IMR-90 (cell line): ENCODE measurements around the gene THAP10. TPM values are rescaled to one million over a fixed set of nuclear protein-coding genes. Genes with fewer than 3 reads are reported as not detected.

ENCODE experiments used
- ATAC-seq: fragments of 200-7000 bp; cut with Tn5 transposase; 2 replicates; pipeline ENCODE4 v1.9.1; 2020; ENCODE audit warnings: low read depth, mild to moderate bottlenecking, moderate library complexity
- BruUV-seq: library from RNA; stranded (reverse); fragments of 400-500 nt; replicated peaks from 2 replicates; lab custom pipeline; 2021; lab: Mats Ljungman, UMichigan
- CTCF ChIA-PET: fragments of 300-600 bp; formaldehyde crosslinking; extraction: SDS; loops from one replicate; lab custom pipeline; 2021; ENCODE audit warnings: antibody characterized with exemption; lab: Yijun Ruan, JAX
- POLR2A ChIA-PET: fragments of 300-600 bp; sonication (Branson Sonifier 250); formaldehyde crosslinking; loops from one replicate; lab custom pipeline; 2022; ENCODE audit warnings: antibody characterized with exemption; ENCODE audit not compliant: unreplicated experiment; lab: Charles Lee
- DNase-seq: peaks from one replicate; pipeline ENCODE4 v3.0.0; 2013
- H2AFZ ChIP-seq: replicated peaks from 2 replicates; pipeline ENCODE3; 2013; ENCODE audit warnings: low read length, mild to moderate bottlenecking; ENCODE audit not compliant: poor library complexity
- H2AK5ac ChIP-seq: 2 replicates; pipeline ENCODE4 v1.6.1; 2013; ENCODE audit warnings: low read depth, low read length, inconsistent platforms
- H2AK9ac ChIP-seq: replicated peaks from 2 replicates; pipeline ENCODE3; 2013; ENCODE audit warnings: mild to moderate bottlenecking, low read depth, low read length, moderate library complexity; ENCODE audit not compliant: poor library complexity
- H2BK120ac ChIP-seq: 2 replicates; pipeline ENCODE4 v1.6.1; 2013; ENCODE audit warnings: low read depth, low read length, inconsistent platforms
- H2BK15ac ChIP-seq: 3 replicates; pipeline ENCODE4 v1.6.1; 2013; ENCODE audit warnings: low read depth, low read length, inconsistent platforms
- H2BK20ac ChIP-seq: 2 replicates; pipeline ENCODE4 v1.6.1; 2013; ENCODE audit warnings: low read depth, mild to moderate bottlenecking, inconsistent platforms, low read length, moderate library complexity
- H2BK5ac ChIP-seq: 2 replicates; pipeline ENCODE4 v1.6.1; 2013; ENCODE audit warnings: mild to moderate bottlenecking, low read depth, low read length, inconsistent platforms; ENCODE audit not compliant: poor library complexity, severe bottlenecking
- H3K14ac ChIP-seq: replicated peaks from 2 replicates; pipeline ENCODE4 v1.6.1; 2013; ENCODE audit warnings: low read depth, low read length, inconsistent platforms
- H3K18ac ChIP-seq: 2 replicates; pipeline ENCODE4 v1.6.1; 2013; ENCODE audit warnings: low read depth, low read length, control low read depth
- H3K23ac ChIP-seq: 2 replicates; pipeline ENCODE4 v1.6.1; 2013; ENCODE audit warnings: low read depth, low read length, inconsistent platforms
- H3K27ac ChIP-seq: 2 replicates; pipeline ENCODE4 v1.5.1; 2013; ENCODE audit warnings: mild to moderate bottlenecking, control low read depth, low read length; ENCODE audit not compliant: insufficient read depth
- H3K27me3 ChIP-seq: 2 replicates; pipeline ENCODE4 v1.6.1; 2013; ENCODE audit warnings: low read length; ENCODE audit not compliant: control insufficient read depth, insufficient read depth
- H3K36me3 ChIP-seq: 2 replicates; pipeline ENCODE4 v1.6.1; 2013; ENCODE audit warnings: low read length, mixed read lengths; ENCODE audit not compliant: control insufficient read depth, insufficient read depth
- H3K4ac ChIP-seq: 2 replicates; pipeline ENCODE4 v1.6.1; 2013; ENCODE audit warnings: low read depth, low read length, inconsistent platforms
- H3K4me1 ChIP-seq: 2 replicates; pipeline ENCODE4 v1.6.1; 2013; ENCODE audit warnings: low read length, mixed read lengths; ENCODE audit not compliant: control insufficient read depth, insufficient read depth
- H3K4me2 ChIP-seq: 2 replicates; pipeline ENCODE4 v1.6.1; 2013; ENCODE audit warnings: low read depth, mild to moderate bottlenecking, control low read depth, low read length, moderate library complexity
- H3K4me3 ChIP-seq: 2 replicates; pipeline ENCODE4 v1.5.1; 2013; ENCODE audit warnings: low read depth, mild to moderate bottlenecking, control low read depth, low read length, moderate library complexity; ENCODE audit not compliant: insufficient read depth
- H3K56ac ChIP-seq: 2 replicates; pipeline ENCODE4 v1.6.1; 2013; ENCODE audit warnings: low read length, inconsistent platforms; ENCODE audit not compliant: insufficient read depth; ENCODE audit errors: extremely low read depth
- H3K79me1 ChIP-seq, 2 experiments: 2 replicates each; pipeline ENCODE4 v1.6.1; 2013; ENCODE audit warnings: low read length in 2 of 2, inconsistent platforms in 1 of 2, low read depth in 1 of 2
- H3K9ac ChIP-seq: 2 replicates; pipeline ENCODE4 v1.6.1; 2013; ENCODE audit warnings: low read depth, low read length, control low read depth
- H3K9me1 ChIP-seq: 2 replicates; pipeline ENCODE4 v1.6.1; 2013; ENCODE audit warnings: low read length, inconsistent platforms; ENCODE audit not compliant: insufficient read depth
- H3K9me3 ChIP-seq: 2 replicates; pipeline ENCODE4 v1.6.1; 2013; ENCODE audit warnings: low read length; ENCODE audit not compliant: control insufficient read depth, insufficient read depth
- H4K20me1 ChIP-seq: 2 replicates; pipeline ENCODE4 v1.6.1; 2013; ENCODE audit warnings: low read length, inconsistent platforms; ENCODE audit not compliant: insufficient read depth
- H4K5ac ChIP-seq: 2 replicates; pipeline ENCODE4 v1.6.1; 2013; ENCODE audit warnings: mild to moderate bottlenecking, low read depth, low read length, control low read depth
- H4K8ac ChIP-seq, 2 experiments: 2 replicates each; pipeline ENCODE4 v1.6.1; 2013; ENCODE audit warnings: low read depth in 2 of 2, low read length in 2 of 2, control low read depth in 1 of 2, inconsistent platforms in 1 of 2
- H4K91ac ChIP-seq: 2 replicates; pipeline ENCODE4 v1.6.1; 2013; ENCODE audit warnings: low read depth, low read length, inconsistent platforms; ENCODE audit not compliant: insufficient read depth
- CEBPB ChIP-seq: IDR thresholded peaks from 2 replicates; pipeline ENCODE4 v1.6.1; 2012; ENCODE audit warnings: low read depth, low read length, improper control_type of control experiment
- CHD1 ChIP-seq: IDR thresholded peaks from 2 replicates; pipeline ENCODE4 v1.6.1; 2012; ENCODE audit warnings: low read depth, low read length, improper control_type of control experiment
- MAZ ChIP-seq: IDR thresholded peaks from 2 replicates; pipeline ENCODE4 v1.6.1; 2012; ENCODE audit warnings: low read depth, mild to moderate bottlenecking, low read length, improper control_type of control experiment, moderate library complexity, borderline replicate concordance
- NFE2L2 ChIP-seq: fragments of 150-350 bp; IDR thresholded peaks from 2 replicates; pipeline ENCODE4 v1.6.1; 2016; ENCODE audit warnings: low read depth, mild to moderate bottlenecking, low read length
- POLR2A ChIP-seq: IDR thresholded peaks from 2 replicates; pipeline ENCODE4 v1.6.1; 2012; ENCODE audit warnings: mild to moderate bottlenecking, low read depth, low read length
- RCOR1 ChIP-seq: IDR thresholded peaks from 2 replicates; pipeline ENCODE4 v1.6.1; 2012; ENCODE audit warnings: mild to moderate bottlenecking, low read length, improper control_type of control experiment; ENCODE audit not compliant: insufficient replicate concordance
- SMC3 ChIP-seq: fragments of 150-350 bp; IDR thresholded peaks from 2 replicates; pipeline ENCODE4 v1.6.1; 2016; ENCODE audit warnings: low read depth, mild to moderate bottlenecking, antibody characterized with exemption, low read length, moderate library complexity
- dilution Hi-C: fragments of 300-500 bp; cut with HindIII; formaldehyde crosslinking; loops from one replicate; pipeline ENCODE4 v1.14.3; 2018; ENCODE audit warnings: low sequenced_read_pairs; ENCODE audit not compliant: unreplicated experiment
- in situ Hi-C: fragments of 300-500 bp; cut with MboI; formaldehyde crosslinking; loops from 3 replicates; pipeline ENCODE4 v1.14.3; 2019; ENCODE audit warnings: low sequenced_read_pairs, inconsistent platforms, mixed read lengths
- intact Hi-C: fragments of 100-400 bp; cut with micrococcal nuclease; formaldehyde crosslinking; loops from 2 replicates; pipeline ENCODE4 v1.10.0; 2022
- polyA plus RNA-seq, 3 experiments: library from polyadenylated mRNA; depleted of rRNA; stranded (reverse); fragments of >200 nt; gene quantifications; 2 replicates each; pipeline ENCODE4 v1.2.3, GENCODE V29; 2012; ENCODE audit warnings: low replicate concordance in 1 of 3
- total RNA-seq: library from RNA; depleted of rRNA; stranded (reverse); fragments of >200 nt; gene quantifications from 2 replicates; pipeline ENCODE4 v1.2.3, GENCODE V29; 2012
- TF ChIP-seq, protein P1 (sequence below): fragments of 150-350 bp; IDR thresholded peaks from 2 replicates; pipeline ENCODE4 v1.6.1; 2017; ENCODE audit warnings: mild to moderate bottlenecking, antibody characterized with exemption, low read length, low read depth
- TF ChIP-seq, protein P2 (sequence below): conservative IDR thresholded peaks from 2 replicates; pipeline ENCODE4 v1.5.1; 2012; ENCODE audit warnings: mild to moderate bottlenecking, low read depth, low read length, improper control_type of control experiment

THAP10 gene
- total and polyA plus RNA-seq, 2 of the 4 experiments (the other 2 are of a cell fraction): 2.3 to 2.8 TPM

DNA sequence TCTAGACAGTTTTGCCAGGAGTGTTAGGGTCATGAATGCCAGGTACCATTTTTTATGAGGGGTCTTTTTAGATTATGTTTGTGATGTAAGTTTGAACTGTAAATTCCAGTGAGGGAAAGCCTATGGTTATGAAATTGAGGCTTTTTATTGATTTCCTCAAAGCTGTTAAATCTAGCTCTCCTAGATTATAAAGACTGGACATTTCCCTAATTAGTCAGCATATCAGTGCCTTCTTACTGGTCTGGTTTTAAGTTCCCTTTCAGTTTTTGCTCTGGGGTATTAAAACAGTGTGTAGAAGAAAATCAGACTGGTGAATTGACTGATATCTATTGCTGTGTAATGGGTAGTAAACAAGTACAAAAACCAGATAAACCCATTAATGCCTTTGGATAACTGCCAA is 39.6 kb upstream of the THAP10 start:
- no peak for TF ChIP-seq SMC3
- TF ChIP-seq, protein P1, sequence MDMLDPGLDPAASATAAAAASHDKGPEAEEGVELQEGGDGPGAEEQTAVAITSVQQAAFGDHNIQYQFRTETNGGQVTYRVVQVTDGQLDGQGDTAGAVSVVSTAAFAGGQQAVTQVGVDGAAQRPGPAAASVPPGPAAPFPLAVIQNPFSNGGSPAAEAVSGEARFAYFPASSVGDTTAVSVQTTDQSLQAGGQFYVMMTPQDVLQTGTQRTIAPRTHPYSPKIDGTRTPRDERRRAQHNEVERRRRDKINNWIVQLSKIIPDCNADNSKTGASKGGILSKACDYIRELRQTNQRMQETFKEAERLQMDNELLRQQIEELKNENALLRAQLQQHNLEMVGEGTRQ: no peak
- no peak for TF ChIP-seq CHD1
- TF ChIP-seq NFE2L2: no peak
- no peak for TF ChIP-seq MAZ
- no peak for TF ChIP-seq CEBPB
- TF ChIP-seq POLR2A: no peak
- TF ChIP-seq, protein P2, sequence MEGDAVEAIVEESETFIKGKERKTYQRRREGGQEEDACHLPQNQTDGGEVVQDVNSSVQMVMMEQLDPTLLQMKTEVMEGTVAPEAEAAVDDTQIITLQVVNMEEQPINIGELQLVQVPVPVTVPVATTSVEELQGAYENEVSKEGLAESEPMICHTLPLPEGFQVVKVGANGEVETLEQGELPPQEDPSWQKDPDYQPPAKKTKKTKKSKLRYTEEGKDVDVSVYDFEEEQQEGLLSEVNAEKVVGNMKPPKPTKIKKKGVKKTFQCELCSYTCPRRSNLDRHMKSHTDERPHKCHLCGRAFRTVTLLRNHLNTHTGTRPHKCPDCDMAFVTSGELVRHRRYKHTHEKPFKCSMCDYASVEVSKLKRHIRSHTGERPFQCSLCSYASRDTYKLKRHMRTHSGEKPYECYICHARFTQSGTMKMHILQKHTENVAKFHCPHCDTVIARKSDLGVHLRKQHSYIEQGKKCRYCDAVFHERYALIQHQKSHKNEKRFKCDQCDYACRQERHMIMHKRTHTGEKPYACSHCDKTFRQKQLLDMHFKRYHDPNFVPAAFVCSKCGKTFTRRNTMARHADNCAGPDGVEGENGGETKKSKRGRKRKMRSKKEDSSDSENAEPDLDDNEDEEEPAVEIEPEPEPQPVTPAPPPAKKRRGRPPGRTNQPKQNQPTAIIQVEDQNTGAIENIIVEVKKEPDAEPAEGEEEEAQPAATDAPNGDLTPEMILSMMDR: no peak
- TF ChIP-seq RCOR1: no peak
- Histone ChIP-seq H4K8ac (no peak overlapping the region), H4K5ac (no peak overlapping the region), H3K23ac (no peak overlapping the region), H2BK15ac (no peak overlapping the region), H2AK9ac (no peak overlapping the region), H4K91ac (no peak overlapping the region), H3K9me3 (no peaks in the 10 kb centered on the region), H3K27me3 (no peaks in the 10 kb centered on the region), H2BK20ac (no peak overlapping the region), H3K4me3 (no peak overlapping the region), H3K4ac (no peak overlapping the region), H3K4me2 (no peak overlapping the region), H3K36me3 (no peaks in the 10 kb centered on the region), H2AFZ (no peak overlapping the region), H3K9ac (no peak overlapping the region), H3K14ac (no peak overlapping the region), H3K27ac (no peak overlapping the region), H2AK5ac (no peak overlapping the region), H3K9me1 (no peaks in the 10 kb centered on the region), H2BK5ac (no peak overlapping the region), H3K4me1 (no peaks in the 10 kb centered on the region), H2BK120ac (no peak overlapping the region), H3K18ac (no peak overlapping the region), H3K79me1 (no peaks in the 10 kb centered on the region), H3K56ac (no peak overlapping the region), H4K20me1 (no peaks in the 10 kb centered on the region)
- in situ Hi-C loops (no loop called here), dilution Hi-C loops (no loop called here), intact Hi-C loops (no loop called here)
- ChIA-PET CTCF (interaction anchor here (0.6 kb wide), 2 partner anchors 37 to 188 kb away, joined by 4 to 5 read pairs; no protein-coding TSS in a partner anchor), POLR2A (no interaction called here)
- DNase-seq (no peak), ATAC-seq (no peak)
- no TSS peak for BruUV-seq
